ENCODE measurements around the gene TDRD1.

- TF ChIP-seq CTCF (IDR thresholded peaks at IDR 0.05) = no peak
- TF ChIP-seq EP300 (IDR thresholded peaks at IDR 0.05) = no peak
- no peak for TF ChIP-seq POLR2A (IDR thresholded peaks at IDR 0.05)
These were observed 39.1 kb upstream of the TDRD1 start for GRCh38 chr10:114140036-114140435.

All from tibial nerve (tissue), 4 donors.